Epithelial cell of proximal tubule (primary cell): ENCODE data around the gene SLC1A4. TPM values are rescaled to one million over a fixed set of nuclear protein-coding genes. Genes with fewer than 3 reads are reported as not detected.

ENCODE experiments used
- DNase-seq: peaks from one replicate; pipeline ENCODE4 v3.0.0-alpha.2; 2011; ENCODE audit warnings: low read depth
- H3K4me3 ChIP-seq: 2 replicates; pipeline ENCODE4 v1.5.1; 2011; ENCODE audit warnings: low read depth, mild to moderate bottlenecking, low read length
- total RNA-seq: library from RNA; depleted of rRNA; stranded (reverse); fragments of >200 nt; gene quantifications from 2 replicates; pipeline ENCODE4 v1.2.3, GENCODE V29; 2015
- TF ChIP-seq, protein P1 (sequence below): conservative IDR thresholded peaks from 2 replicates; pipeline ENCODE4 v1.5.1; 2012; ENCODE audit warnings: low read depth, mild to moderate bottlenecking, low read length

Gene SLC1A4
- total RNA-seq, 1 donor from 2014 or later: 19.8 TPM

DNA sequence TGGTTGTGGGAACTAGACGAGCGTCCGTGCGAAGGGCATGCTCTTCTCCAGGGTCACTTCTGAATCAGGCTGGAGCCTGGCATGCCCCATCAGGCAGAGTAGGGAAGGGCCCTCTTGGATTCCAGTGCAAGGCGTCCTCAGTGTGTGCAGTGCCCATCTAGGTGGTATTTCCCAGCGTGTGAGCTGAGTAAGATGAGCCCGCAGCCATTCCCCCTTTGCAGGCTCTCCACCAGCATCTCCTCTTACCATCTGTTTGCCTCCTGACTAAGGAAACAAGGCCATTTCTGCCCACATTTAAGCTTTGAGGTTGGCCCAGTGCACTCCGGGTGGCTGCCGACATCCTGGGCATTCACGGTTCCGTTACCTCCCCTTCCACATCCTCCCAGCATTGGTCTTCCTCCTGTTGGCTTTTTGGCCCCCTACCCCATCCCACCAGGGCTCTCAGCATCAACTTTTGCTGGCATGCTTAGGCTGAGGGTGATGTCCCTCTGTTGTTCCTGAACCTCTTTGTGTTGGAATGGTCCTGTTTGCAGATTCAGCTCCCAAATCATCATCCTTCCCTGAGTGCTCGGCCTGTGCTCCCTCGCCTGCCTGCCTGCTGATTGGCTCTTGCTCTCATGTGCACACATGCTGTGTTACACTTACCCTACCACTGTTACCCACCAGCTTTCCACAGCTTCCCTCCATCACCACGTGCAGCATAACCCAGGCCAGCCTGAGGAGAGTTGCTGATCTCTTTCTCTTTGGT, 78.8 kb downstream of the SLC1A4 start:
- no peak for DNase-seq
- H3K4me3 ChIP-seq: no peak overlapping the region
- TF ChIP-seq, protein P1, sequence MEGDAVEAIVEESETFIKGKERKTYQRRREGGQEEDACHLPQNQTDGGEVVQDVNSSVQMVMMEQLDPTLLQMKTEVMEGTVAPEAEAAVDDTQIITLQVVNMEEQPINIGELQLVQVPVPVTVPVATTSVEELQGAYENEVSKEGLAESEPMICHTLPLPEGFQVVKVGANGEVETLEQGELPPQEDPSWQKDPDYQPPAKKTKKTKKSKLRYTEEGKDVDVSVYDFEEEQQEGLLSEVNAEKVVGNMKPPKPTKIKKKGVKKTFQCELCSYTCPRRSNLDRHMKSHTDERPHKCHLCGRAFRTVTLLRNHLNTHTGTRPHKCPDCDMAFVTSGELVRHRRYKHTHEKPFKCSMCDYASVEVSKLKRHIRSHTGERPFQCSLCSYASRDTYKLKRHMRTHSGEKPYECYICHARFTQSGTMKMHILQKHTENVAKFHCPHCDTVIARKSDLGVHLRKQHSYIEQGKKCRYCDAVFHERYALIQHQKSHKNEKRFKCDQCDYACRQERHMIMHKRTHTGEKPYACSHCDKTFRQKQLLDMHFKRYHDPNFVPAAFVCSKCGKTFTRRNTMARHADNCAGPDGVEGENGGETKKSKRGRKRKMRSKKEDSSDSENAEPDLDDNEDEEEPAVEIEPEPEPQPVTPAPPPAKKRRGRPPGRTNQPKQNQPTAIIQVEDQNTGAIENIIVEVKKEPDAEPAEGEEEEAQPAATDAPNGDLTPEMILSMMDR: no peak

DNA sequence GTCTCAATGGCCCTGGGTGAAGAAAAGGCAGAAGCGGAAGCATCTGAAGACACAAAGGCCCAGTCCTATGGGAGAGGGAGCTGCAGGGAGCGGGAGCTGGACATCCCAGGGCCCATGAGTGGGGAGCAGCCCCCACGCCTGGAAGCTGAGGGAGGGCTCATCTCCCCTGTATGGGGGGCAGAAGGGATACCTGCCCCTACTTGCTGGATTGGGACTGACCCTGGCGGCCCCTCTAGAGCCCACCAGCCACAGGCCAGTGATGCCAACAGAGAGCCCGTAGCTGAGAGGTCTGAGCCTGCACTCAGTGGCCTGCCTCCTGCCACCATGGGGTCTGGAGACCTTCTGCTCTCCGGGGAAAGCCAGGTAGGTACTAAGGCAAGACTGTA, 80.2 kb downstream of the SLC1A4 start:
- no peak overlapping the region for H3K4me3 ChIP-seq
- TF ChIP-seq, protein P1: no peak
- DNase-seq: no peak

DNA sequence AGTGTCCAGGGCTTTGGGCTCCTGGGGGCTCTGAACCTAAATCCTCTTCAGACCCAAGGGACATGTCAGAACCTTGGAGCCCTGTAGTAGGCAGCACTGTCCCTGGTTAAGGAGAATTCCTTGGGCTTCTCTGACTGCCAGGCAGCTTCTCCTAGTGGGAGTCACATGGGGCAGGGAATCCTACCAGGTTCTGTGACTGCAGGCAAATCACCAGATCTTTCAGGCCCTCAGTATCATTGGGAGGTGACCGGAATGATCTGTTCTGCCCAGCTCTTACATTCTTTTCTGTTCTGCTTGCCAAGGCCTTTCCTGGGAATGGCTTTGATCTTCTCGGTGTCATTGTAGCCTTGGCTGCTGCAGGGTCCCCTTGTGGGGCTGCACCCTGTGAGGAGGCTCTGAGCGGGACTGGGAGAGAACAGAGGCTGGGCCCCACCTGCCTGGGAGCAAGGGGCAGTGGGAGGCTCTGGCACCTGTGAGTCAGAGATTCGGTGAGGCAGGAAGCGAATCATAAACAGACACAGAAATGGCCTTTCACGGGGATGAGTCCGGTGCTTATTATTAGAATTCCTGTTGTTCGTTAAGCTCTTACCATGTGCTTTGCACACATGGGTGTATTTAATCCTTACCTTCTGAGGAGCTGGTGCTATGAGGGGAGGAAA, 81.1 kb downstream of the SLC1A4 start:
- TF ChIP-seq, protein P1: peak; percentile 58
- no peak for DNase-seq
- H3K4me3 ChIP-seq: no peak overlapping the region

DNA sequence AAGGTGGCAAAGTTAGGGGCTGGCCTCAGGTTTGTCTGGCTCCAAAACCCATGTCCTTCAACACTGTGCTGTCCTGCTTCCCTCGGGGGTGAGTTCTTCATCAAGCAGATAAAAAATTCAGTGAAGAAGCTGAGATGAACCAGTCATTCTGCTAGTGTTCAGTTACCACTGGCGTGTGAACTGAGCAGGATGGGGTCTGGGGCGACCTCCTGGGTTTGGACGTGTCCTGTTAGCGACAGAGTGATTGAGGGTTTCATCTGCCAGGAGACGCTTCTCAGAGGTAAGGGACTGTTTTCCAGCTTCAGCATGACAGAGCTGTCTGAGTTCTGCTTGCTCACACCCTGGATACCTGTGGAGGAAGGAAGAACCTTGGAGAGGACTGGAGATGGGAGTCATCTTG, 81.7 kb downstream of the SLC1A4 start:
- TF ChIP-seq, protein P1: no peak
- no peak overlapping the region for H3K4me3 ChIP-seq
- DNase-seq: no peak

DNA sequence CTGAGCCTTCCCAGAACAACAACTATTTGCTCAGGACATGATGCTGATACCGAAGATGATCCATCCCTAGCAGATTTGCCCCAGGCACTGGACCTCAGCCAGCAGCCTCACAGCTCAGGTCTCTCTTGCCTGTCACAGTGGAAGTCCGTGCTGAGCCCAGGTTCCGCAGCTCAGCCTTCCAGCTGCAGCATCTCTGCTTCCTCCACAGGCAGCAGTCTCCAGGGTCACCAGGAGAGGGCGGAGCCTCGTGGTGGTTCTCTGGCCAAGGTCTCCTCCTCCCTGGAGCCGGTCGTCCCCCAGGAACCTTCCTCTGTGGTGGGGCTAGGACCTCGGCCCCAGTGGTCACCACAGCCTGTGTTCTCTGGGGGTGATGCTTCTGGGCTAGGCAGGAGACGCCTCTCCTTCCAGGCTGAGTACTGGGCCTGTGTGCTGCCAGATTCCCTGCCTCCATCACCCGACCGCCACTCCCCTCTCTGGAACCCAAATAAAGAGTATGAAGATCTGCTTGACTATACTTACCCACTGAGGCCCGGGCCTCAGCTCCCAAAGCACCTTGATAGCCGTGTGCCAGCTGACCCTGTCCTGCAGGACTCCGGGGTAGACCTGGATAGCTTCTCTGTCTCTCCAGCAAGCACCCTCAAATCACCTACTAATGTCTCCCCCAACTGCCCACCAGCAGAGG, 82.4 kb downstream of the SLC1A4 start:
- DNase-seq: no peak
- no peak overlapping the region for H3K4me3 ChIP-seq
- TF ChIP-seq, protein P1: peak; percentile 37

DNA sequence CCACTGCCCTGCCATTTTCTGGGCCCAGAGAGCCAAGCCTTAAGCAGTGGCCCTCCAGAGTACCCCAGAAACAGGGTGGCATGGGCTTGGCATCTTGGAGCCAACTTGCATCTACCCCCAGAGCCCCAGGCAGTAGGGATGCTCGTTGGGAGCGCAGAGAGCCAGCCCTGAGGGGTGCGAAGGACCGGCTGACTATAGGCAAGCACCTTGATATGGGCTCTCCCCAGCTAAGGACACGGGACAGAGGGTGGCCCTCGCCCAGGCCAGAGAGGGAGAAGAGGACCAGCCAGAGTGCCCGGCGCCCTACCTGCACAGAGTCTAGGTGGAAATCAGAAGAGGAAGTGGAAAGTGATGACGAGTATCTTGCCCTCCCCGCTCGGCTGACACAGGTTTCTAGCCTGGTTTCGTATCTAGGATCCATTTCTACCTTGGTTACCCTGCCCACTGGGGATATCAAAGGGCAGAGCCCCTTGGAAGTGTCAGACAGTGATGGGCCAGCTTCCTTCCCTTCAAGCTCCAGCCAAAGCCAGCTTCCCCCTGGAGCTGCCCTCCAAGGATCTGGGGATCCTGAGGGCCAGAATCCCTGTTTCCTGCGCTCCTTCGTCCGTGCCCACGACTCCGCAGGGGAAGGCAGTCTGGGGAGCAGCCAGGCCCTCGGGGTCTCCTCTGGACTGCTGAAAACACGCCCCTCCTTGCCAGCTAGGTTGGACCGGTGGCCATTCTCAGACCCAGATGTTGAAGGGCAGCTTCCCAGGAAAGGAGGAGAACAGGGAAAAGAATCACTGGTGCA, 83.2 kb downstream of the SLC1A4 start:
- TF ChIP-seq, protein P1: no peak
- DNase-seq: no peak
- H3K4me3 ChIP-seq: no peak overlapping the region

Other genes starting within 250 kb of the SLC1A4 start
- gene CEP68, start 67.0 kb downstream of the SLC1A4 start, total RNA-seq: 4.3 and 5.1 TPM in 2 replicates
- 74.8 and 88.6 TPM in 2 replicates for gene RAB1A, start 140.7 kb downstream of the SLC1A4 start, total RNA-seq
- gene ACTR2, start 238.4 kb downstream of the SLC1A4 start, total RNA-seq: 95.3 and 103 TPM in 2 replicates